GM23338 (cell line): ENCODE results near the gene CTDSPL. TPM values are rescaled to one million over a fixed set of nuclear protein-coding genes. Genes with fewer than 3 reads are reported as not detected.
"Not testable (repeated sequence)": the region's sequence is repeated elsewhere in the genome, so short reads cannot be mapped to it uniquely, and the experiment has no call there.

Experiments used
- ATAC-seq: fragments of 200-7000 bp; cut with Tn5 transposase; 3 replicates; pipeline ENCODE4 v1.9.1; 2020
- DNase-seq: peaks from one replicate; pipeline ENCODE4 v3.0.0-alpha.2; 2015; ENCODE audit warnings: low spot score
- H2AFZ ChIP-seq: fragments of 200-600 bp; sonication (generic); 2 replicates; pipeline ENCODE4 v1.8.0; 2016; ENCODE audit warnings: antibody characterized with exemption, mild to moderate bottlenecking, moderate library complexity
- H3F3A ChIP-seq: fragments of 200-600 bp; sonication (generic); replicated peaks from 2 replicates; pipeline ENCODE4 v1.8.0; 2017; ENCODE audit warnings: antibody characterized with exemption, mixed run types, low read depth
- H3K27ac ChIP-seq: fragments of 200-600 bp; sonication (generic); 2 replicates; pipeline ENCODE4 v1.6.1; 2016; ENCODE audit warnings: low read depth
- H3K27me3 ChIP-seq: fragments of 200-600 bp; sonication (generic); 2 replicates; pipeline ENCODE4 v1.8.0; 2016; ENCODE audit warnings: mild to moderate bottlenecking, mixed run types, moderate library complexity; ENCODE audit not compliant: insufficient read depth
- H3K36me3 ChIP-seq: fragments of 200-600 bp; sonication (generic); 2 replicates; pipeline ENCODE4 v1.8.0; 2016; ENCODE audit warnings: mild to moderate bottlenecking; ENCODE audit not compliant: insufficient read depth
- H3K4me1 ChIP-seq: fragments of 200-600 bp; sonication (generic); 2 replicates; pipeline ENCODE4 v1.8.0; 2016; ENCODE audit warnings: mild to moderate bottlenecking, moderate library complexity; ENCODE audit not compliant: insufficient read depth
- H3K4me2 ChIP-seq: fragments of 200-600 bp; sonication (generic); 2 replicates; pipeline ENCODE4 v1.7.1; 2017; ENCODE audit warnings: mixed run types
- H3K4me3 ChIP-seq: fragments of 200-600 bp; sonication (generic); 2 replicates; pipeline ENCODE4 v1.6.1; 2016; ENCODE audit warnings: mixed run types
- H3K79me2 ChIP-seq: fragments of 200-600 bp; sonication (generic); replicated peaks from 2 replicates; pipeline ENCODE4 v1.8.0; 2017; ENCODE audit warnings: mild to moderate bottlenecking; ENCODE audit not compliant: insufficient read depth
- H3K9me2 ChIP-seq: fragments of 200-600 bp; sonication (generic); 2 replicates; pipeline ENCODE4 v1.8.0; 2017; ENCODE audit not compliant: insufficient read depth
- H4K20me1 ChIP-seq: fragments of 200-600 bp; sonication (generic); replicated peaks from 2 replicates; pipeline ENCODE4 v1.8.0; 2017; ENCODE audit warnings: mild to moderate bottlenecking; ENCODE audit not compliant: insufficient read depth
- H3K27ac Mint-ChIP-seq: 2 replicates; pipeline ENCODE4 v1.8.0; 2020; ENCODE audit warnings: inconsistent platforms, mild to moderate bottlenecking, moderate library complexity, mixed read lengths
- H3K27me3 Mint-ChIP-seq: 3 replicates; pipeline ENCODE4 v1.8.0; 2022; ENCODE audit warnings: low read depth, mild to moderate bottlenecking, moderate library complexity, mixed read lengths, inconsistent platforms; ENCODE audit not compliant: insufficient read depth, poor library complexity
- H3K36me3 Mint-ChIP-seq: 3 replicates; pipeline ENCODE4 v1.8.0; 2021; ENCODE audit warnings: low read depth, mild to moderate bottlenecking, inconsistent platforms, moderate library complexity, mixed read lengths
- H3K4me1 Mint-ChIP-seq: 3 replicates; pipeline ENCODE4 v1.8.0; 2020; ENCODE audit warnings: mild to moderate bottlenecking, inconsistent platforms, mixed read lengths
- H3K4me3 Mint-ChIP-seq: 3 replicates; pipeline ENCODE4 v1.8.0; 2021; ENCODE audit warnings: moderate library complexity, mild to moderate bottlenecking, inconsistent platforms, mixed read lengths
- H3K9me3 Mint-ChIP-seq: 3 replicates; pipeline ENCODE4 v1.8.0; 2020; ENCODE audit warnings: moderate library complexity, mild to moderate bottlenecking, inconsistent platforms, mixed read lengths
- NANOG ChIP-seq: IDR thresholded peaks from 2 replicates; pipeline ENCODE4 v1.6.1; 2016; ENCODE audit warnings: antibody characterized with exemption, borderline replicate concordance
- polyA plus RNA-seq: library from polyadenylated mRNA; unstranded; fragments of >200 nt; fragmentation: Nextera tagmentation; extraction: Ambion mirVana; gene quantifications from 2 replicates; pipeline ENCODE4 v1.2.1, GENCODE V29; 2016
- total RNA-seq: library from RNA; depleted of rRNA; stranded (reverse); fragments of >200 nt; shearing (Covaris generic); gene quantifications from 2 replicates; pipeline ENCODE4 v1.2.3, GENCODE V29; 2014
- TF ChIP-seq, protein P1 (sequence below): IDR thresholded peaks from one replicate; pipeline ENCODE4 v1.6.1; 2018; ENCODE audit warnings: antibody characterized with exemption; ENCODE audit not compliant: unreplicated experiment
- TF ChIP-seq, protein P2 (sequence below), 2 experiments: fragments of 200-600 bp in 1 of 2; sonication (generic) in 1 of 2; conservative IDR thresholded peaks; 2 replicates each; pipeline versions ENCODE4 v1.5.1 to v1.6.1; 2016 to 2017; ENCODE audit warnings: antibody characterized with exemption in 2 of 2, low read depth in 2 of 2, mild to moderate bottlenecking in 2 of 2, moderate library complexity in 1 of 2

CTDSPL gene
- total and polyA plus RNA-seq, 2 experiments from 2014 or later = 23.2 to 42.0 TPM

DNA sequence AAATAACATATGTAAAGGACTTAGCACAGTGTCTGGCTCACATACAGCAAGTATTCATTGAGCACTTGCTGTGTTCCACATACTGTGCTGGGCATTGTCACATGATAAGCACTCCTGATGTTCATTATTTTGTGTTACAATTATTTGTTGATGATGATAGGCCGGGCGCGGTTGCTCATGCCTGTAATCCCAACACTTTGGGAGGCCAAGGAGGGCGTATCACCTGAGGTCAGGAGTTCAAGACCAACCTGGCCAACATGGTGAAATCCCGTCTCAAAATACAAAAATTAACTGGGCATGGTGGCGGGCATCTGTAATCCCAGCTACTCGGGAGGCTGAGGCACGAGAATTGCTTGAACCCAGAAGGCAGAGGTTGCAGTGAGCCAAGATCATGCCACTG lies 110.4 kb downstream of the CTDSPL start:
- not testable (repeated sequence) for H3K27me3 ChIP-seq, H3F3A ChIP-seq, ATAC-seq, H3K27ac Mint-ChIP-seq, H3K4me3 ChIP-seq, H3K27me3 Mint-ChIP-seq, DNase-seq, H3K27ac ChIP-seq, H3K4me2 ChIP-seq, H3K9me2 ChIP-seq, H3K79me2 ChIP-seq, H2AFZ ChIP-seq, H3K4me1 ChIP-seq, H3K9me3 Mint-ChIP-seq, H3K4me3 Mint-ChIP-seq, H4K20me1 ChIP-seq
- Mint-ChIP-seq H3K4me1 (peaks cover 33% of the 10 kb centered on the region), H3K36me3 (peaks cover 12% of the 10 kb centered on the region)
- peaks cover 11% of the 10 kb centered on the region; the same call in 1 of the 2 replicates for H3K36me3 ChIP-seq

DNA sequence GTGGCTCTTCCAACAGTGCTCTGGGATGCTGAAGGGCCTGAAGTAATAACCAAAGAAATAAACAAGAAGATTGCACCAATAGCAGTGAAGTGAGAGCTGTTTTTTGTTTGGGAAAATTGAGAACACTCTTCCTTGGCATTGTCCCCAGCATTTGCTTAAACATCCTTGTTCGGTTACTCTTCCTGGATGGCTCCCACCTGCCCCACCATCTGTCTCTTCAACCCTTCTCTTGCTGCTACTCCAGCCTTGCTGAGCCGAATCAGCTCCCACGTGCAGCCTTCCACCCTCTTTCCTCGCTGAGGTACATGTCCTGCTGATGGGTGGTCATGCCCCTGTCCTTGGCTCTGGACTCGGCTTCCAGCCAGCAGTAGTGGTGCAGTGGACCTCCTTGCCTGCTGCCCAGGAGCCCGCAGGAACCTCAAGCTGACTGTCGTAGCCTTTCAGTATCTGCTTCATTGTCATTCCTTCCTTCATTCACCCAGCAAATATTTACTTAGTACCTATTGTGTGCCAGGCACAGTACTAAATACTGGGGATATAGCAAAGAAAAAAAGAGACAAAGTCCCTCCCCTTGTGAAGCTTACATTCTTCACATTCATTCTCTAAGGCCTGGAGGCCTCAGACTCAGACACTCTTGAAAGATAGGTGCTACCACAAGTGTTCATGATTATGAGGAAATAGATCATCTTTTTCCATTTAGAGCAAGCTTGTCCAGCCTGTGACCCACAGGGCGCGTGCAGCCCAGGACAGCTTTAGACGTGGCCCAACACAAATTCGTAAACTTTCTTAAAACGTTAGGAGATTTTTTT lies 111.8 kb downstream of the CTDSPL start:
- peaks cover 25% of the 10 kb centered on the region for H3K4me1 Mint-ChIP-seq
- no peak overlapping the region for H2AFZ ChIP-seq
- H3K36me3 Mint-ChIP-seq = peaks cover 15% of the 10 kb centered on the region
- H3K36me3 ChIP-seq = peaks cover 11% of the 10 kb centered on the region; the same call in 1 of the 2 replicates
- H3K4me2 ChIP-seq = no peak overlapping the region
- no peak overlapping the region for H3K27ac Mint-ChIP-seq
- H3F3A ChIP-seq = no peaks in the 10 kb centered on the region
- no peak for TF ChIP-seq NANOG
- H3K27ac ChIP-seq = peak overlapping the region; percentile 59; the same call in 1 of the 2 replicates
- no peak for ATAC-seq
- peak; percentile 47 for DNase-seq
- no peaks in the 10 kb centered on the region for H3K9me3 Mint-ChIP-seq
- peaks cover 2% of the 10 kb centered on the region; the same call in 1 of the 2 replicates for H4K20me1 ChIP-seq
- no peaks in the 10 kb centered on the region for H3K79me2 ChIP-seq
- no peak overlapping the region for H3K4me3 ChIP-seq
- peaks cover 2% of the 10 kb centered on the region for H3K27me3 Mint-ChIP-seq
- 0 out of 2 replicates have a peak, but pooled peaks cover 3% of the 10 kb centered on the region for H3K4me1 ChIP-seq
- no peaks in the 10 kb centered on the region for H3K9me2 ChIP-seq
- no peak overlapping the region for H3K4me3 Mint-ChIP-seq
- no peaks in the 10 kb centered on the region for H3K27me3 ChIP-seq

DNA sequence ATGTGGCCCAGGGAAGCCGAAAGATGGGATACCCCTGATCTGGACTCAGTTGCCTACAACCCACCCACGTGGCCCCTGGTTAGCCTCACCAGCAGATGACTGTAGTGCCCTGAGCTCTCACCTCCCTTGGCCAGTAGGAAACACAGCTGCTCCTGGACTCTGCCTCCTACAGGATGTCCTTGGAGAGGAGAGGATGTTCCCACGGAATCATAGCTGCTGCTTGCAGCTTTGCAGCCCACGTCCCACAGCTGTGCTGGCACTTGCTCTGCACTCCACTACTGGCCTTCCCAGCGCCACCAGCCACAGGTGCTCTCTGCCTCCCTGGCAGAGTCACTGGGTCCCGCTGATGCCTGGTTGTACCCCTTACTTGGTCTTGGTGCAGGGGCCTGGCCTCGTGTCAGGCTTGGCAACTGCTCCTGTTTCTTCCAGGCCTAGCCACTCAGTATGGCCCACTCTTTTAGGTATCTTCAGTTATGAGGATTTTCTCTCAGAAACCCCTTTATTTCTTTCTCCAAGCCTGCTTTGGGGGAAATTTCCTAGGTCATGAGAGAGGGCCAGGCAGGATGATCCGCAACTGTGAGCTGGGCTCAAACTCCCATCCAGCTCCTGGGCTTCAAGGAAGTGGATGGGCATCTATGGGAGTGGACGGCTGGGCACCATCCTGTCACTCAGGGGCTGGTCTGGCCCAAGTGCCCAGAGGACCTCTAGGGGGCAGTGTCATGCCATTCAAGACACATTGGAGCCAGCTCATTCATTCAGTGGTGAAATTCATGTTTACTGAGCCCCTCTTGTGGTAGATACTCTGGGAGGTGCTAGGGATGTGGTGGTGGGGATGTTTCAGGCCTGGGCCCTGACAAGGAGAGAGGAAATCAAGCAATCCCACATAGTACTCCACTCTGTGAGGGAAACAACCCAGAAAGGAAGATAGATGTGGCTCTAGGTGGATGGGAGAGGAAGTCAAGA lies 112.7 kb downstream of the CTDSPL start:
- H3K4me1 ChIP-seq = no peaks in the 10 kb centered on the region
- Mint-ChIP-seq H3K9me3 (no peaks in the 10 kb centered on the region), H3K36me3 (peaks cover 15% of the 10 kb centered on the region), H3K4me1 (peaks cover 19% of the 10 kb centered on the region), H3K27me3 (peaks cover 2% of the 10 kb centered on the region), H3K27ac (no peak overlapping the region; the same call in 1 of the 2 replicates), H3K4me3 (no peak overlapping the region)
- peaks cover 2% of the 10 kb centered on the region; the same call in 1 of the 2 replicates for H4K20me1 ChIP-seq
- no peaks in the 10 kb centered on the region for H3K9me2 ChIP-seq
- H3K4me2 ChIP-seq = no peak overlapping the region
- H3K79me2 ChIP-seq = no peaks in the 10 kb centered on the region
- no peak overlapping the region for H3K4me3 ChIP-seq
- peaks cover 11% of the 10 kb centered on the region; the same call in 1 of the 2 replicates for H3K36me3 ChIP-seq
- H3K27me3 ChIP-seq = no peaks in the 10 kb centered on the region
- H3F3A ChIP-seq = no peaks in the 10 kb centered on the region
- peak; percentile 90 for DNase-seq
- peak; percentile 98 for ATAC-seq
- peak overlapping the region; percentile 56; the same call in 1 of the 2 replicates for H3K27ac ChIP-seq
- no peak overlapping the region for H2AFZ ChIP-seq
- TF ChIP-seq, protein P1, sequence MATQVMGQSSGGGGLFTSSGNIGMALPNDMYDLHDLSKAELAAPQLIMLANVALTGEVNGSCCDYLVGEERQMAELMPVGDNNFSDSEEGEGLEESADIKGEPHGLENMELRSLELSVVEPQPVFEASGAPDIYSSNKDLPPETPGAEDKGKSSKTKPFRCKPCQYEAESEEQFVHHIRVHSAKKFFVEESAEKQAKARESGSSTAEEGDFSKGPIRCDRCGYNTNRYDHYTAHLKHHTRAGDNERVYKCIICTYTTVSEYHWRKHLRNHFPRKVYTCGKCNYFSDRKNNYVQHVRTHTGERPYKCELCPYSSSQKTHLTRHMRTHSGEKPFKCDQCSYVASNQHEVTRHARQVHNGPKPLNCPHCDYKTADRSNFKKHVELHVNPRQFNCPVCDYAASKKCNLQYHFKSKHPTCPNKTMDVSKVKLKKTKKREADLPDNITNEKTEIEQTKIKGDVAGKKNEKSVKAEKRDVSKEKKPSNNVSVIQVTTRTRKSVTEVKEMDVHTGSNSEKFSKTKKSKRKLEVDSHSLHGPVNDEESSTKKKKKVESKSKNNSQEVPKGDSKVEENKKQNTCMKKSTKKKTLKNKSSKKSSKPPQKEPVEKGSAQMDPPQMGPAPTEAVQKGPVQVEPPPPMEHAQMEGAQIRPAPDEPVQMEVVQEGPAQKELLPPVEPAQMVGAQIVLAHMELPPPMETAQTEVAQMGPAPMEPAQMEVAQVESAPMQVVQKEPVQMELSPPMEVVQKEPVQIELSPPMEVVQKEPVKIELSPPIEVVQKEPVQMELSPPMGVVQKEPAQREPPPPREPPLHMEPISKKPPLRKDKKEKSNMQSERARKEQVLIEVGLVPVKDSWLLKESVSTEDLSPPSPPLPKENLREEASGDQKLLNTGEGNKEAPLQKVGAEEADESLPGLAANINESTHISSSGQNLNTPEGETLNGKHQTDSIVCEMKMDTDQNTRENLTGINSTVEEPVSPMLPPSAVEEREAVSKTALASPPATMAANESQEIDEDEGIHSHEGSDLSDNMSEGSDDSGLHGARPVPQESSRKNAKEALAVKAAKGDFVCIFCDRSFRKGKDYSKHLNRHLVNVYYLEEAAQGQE = no peak
- TF ChIP-seq NANOG = no peak
- TF ChIP-seq, protein P2, sequence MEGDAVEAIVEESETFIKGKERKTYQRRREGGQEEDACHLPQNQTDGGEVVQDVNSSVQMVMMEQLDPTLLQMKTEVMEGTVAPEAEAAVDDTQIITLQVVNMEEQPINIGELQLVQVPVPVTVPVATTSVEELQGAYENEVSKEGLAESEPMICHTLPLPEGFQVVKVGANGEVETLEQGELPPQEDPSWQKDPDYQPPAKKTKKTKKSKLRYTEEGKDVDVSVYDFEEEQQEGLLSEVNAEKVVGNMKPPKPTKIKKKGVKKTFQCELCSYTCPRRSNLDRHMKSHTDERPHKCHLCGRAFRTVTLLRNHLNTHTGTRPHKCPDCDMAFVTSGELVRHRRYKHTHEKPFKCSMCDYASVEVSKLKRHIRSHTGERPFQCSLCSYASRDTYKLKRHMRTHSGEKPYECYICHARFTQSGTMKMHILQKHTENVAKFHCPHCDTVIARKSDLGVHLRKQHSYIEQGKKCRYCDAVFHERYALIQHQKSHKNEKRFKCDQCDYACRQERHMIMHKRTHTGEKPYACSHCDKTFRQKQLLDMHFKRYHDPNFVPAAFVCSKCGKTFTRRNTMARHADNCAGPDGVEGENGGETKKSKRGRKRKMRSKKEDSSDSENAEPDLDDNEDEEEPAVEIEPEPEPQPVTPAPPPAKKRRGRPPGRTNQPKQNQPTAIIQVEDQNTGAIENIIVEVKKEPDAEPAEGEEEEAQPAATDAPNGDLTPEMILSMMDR (conservative IDR thresholded peaks at IDR 0.05; ENCODE audit: low read depth in 2 of 2) = peak; percentile 85 to 95
